Measurements from ENCODE around the gene ZNF865. TPM values are rescaled to one million over a fixed set of nuclear protein-coding genes. Genes with fewer than 3 reads are reported as not detected.

The ZNF865 gene
- total RNA-seq, 3 donors from 2014 or later (not counting 1 experiment from before 2014, with no cell fraction given): 18.5 to 22.1 (median 20.9) TPM

- Mint-ChIP-seq H3K27ac (peak overlapping the region; percentile 61 to 96), H3K9me3 (no peaks in the 10 kb centered on the region), H3K36me3 (no peaks in the 10 kb centered on the region), H3K4me3 (peak overlapping the region; percentile 88), H3K4me1 (peaks cover 39 to 59% of the 10 kb centered on the region in 2 donors), H3K27me3 (ENCODE audit: low read depth in 2 of 2) (no peaks in the 10 kb centered on the region)
- TF ChIP-seq, protein P1, sequence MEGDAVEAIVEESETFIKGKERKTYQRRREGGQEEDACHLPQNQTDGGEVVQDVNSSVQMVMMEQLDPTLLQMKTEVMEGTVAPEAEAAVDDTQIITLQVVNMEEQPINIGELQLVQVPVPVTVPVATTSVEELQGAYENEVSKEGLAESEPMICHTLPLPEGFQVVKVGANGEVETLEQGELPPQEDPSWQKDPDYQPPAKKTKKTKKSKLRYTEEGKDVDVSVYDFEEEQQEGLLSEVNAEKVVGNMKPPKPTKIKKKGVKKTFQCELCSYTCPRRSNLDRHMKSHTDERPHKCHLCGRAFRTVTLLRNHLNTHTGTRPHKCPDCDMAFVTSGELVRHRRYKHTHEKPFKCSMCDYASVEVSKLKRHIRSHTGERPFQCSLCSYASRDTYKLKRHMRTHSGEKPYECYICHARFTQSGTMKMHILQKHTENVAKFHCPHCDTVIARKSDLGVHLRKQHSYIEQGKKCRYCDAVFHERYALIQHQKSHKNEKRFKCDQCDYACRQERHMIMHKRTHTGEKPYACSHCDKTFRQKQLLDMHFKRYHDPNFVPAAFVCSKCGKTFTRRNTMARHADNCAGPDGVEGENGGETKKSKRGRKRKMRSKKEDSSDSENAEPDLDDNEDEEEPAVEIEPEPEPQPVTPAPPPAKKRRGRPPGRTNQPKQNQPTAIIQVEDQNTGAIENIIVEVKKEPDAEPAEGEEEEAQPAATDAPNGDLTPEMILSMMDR (IDR thresholded peaks at IDR 0.05): no peak
- H3K4me3 ChIP-seq (ENCODE audit: low read length): peak overlapping the region; percentile 60
- no peaks in the 10 kb centered on the region for H3K27me3 ChIP-seq (ENCODE audit: control insufficient read depth, insufficient read depth, low read length)
- intact Hi-C loops (cut with micrococcal nuclease): loop anchor here (2.0 to 5.0 kb wide), 2 partner anchors 34 to 61 kb away; partner anchors contain the start of genes ZNF579 and ZNF865
- DNase-seq (peak in 1 of 2 donors; percentile 68), ATAC-seq (no peak)
- no peaks in the 10 kb centered on the region for H3K9me3 ChIP-seq (ENCODE audit: control insufficient read depth, insufficient read depth, low read length)
- peaks cover 62% of the 10 kb centered on the region for H3K4me1 ChIP-seq (ENCODE audit: control insufficient read depth, insufficient read depth, low read length)
- peaks cover 13% of the 10 kb centered on the region for H3K36me3 ChIP-seq (ENCODE audit: control insufficient read depth, insufficient read depth, low read length)
- H3K27ac ChIP-seq (ENCODE audit: low read length): peak overlapping the region; percentile 68
- WGBS (ENCODE audit: insufficient coverage): under 1% methylated on average over 25 of the region's 25 CpGs
Measured at GRCh38 chr19:55641426-55642152, 36.1 kb downstream of the ZNF865 start.

- WGBS (ENCODE audit: insufficient coverage): 1% methylated on average over 65 of the region's 65 CpGs
- Histone ChIP-seq H3K9me3 (ENCODE audit: control insufficient read depth, insufficient read depth, low read length) (no peaks in the 10 kb centered on the region), H3K27me3 (ENCODE audit: control insufficient read depth, insufficient read depth, low read length) (no peaks in the 10 kb centered on the region), H3K4me3 (ENCODE audit: low read length) (peak overlapping the region; percentile 63), H3K27ac (ENCODE audit: low read length) (peak overlapping the region; percentile 68), H3K4me1 (ENCODE audit: control insufficient read depth, insufficient read depth, low read length) (peaks cover 63% of the 10 kb centered on the region), H3K36me3 (ENCODE audit: control insufficient read depth, insufficient read depth, low read length) (peaks cover 13% of the 10 kb centered on the region)
- TF ChIP-seq, protein P1 (IDR thresholded peaks at IDR 0.05): no peak
- ATAC-seq (no peak), DNase-seq (peak in 1 of 2 donors; percentile 57)
- Mint-ChIP-seq H3K27ac (peak overlapping the region; percentile 80 to 96), H3K36me3 (no peaks in the 10 kb centered on the region), H3K9me3 (no peaks in the 10 kb centered on the region), H3K4me1 (peaks cover 36 to 54% of the 10 kb centered on the region in 2 donors), H3K4me3 (peak overlapping the region; percentile 96), H3K27me3 (ENCODE audit: low read depth in 2 of 2) (no peaks in the 10 kb centered on the region)
- intact Hi-C loops (cut with micrococcal nuclease): loop anchor here (2.0 to 5.0 kb wide), 2 partner anchors 35 to 62 kb away; partner anchors contain the start of genes ZNF579 and ZNF865
Measured at GRCh38 chr19:55642153-55643002, 36.9 kb downstream of the ZNF865 start.

GRCh38 chr19:55643003-55643886, 37.8 kb downstream of the ZNF865 start, which contains the start of gene ZNF581:
Gene ZNF581 (plus strand): TSS chr19:55643649. CDS start chr19:55644572, 923 bp downstream.
- intact Hi-C loops (cut with micrococcal nuclease): loop anchor here (2.0 to 5.0 kb wide), 2 partner anchors 36 to 62 kb away; partner anchors contain the start of genes ZNF579 and ZNF865
- no peaks in the 10 kb centered on the region for H3K9me3 Mint-ChIP-seq
- no peaks in the 10 kb centered on the region for H3K27me3 Mint-ChIP-seq (ENCODE audit: low read depth in 2 of 2)
- H3K36me3 Mint-ChIP-seq: no peaks in the 10 kb centered on the region
- peak within 1 kb of the TSS; percentile 96 for H3K4me3 Mint-ChIP-seq
- no peaks in the 10 kb centered on the region for H3K27me3 ChIP-seq (ENCODE audit: control insufficient read depth, insufficient read depth, low read length)
- peaks cover 33 to 51% of the 10 kb centered on the region in 2 donors for H3K4me1 Mint-ChIP-seq
- peak; percentile 65 to 81 (median 66) for ATAC-seq
- H3K9me3 ChIP-seq (ENCODE audit: control insufficient read depth, insufficient read depth, low read length): no peaks in the 10 kb centered on the region
- H3K4me3 ChIP-seq (ENCODE audit: low read length): peak within 1 kb of the TSS; percentile 63
- H3K4me1 ChIP-seq (ENCODE audit: control insufficient read depth, insufficient read depth, low read length): peaks cover 65% of the 10 kb centered on the region
- 2% methylated on average over 46 of the region's 56 CpGs for WGBS (ENCODE audit: insufficient coverage)
- peak within 1 kb of the TSS; percentile 80 to 96 for H3K27ac Mint-ChIP-seq
- TF ChIP-seq, protein P1 (IDR thresholded peaks at IDR 0.05): no peak
- peak within 1 kb of the TSS; percentile 68 for H3K27ac ChIP-seq (ENCODE audit: low read length)
- peak; percentile 73 to 92 for DNase-seq
- H3K36me3 ChIP-seq (ENCODE audit: control insufficient read depth, insufficient read depth, low read length): peaks cover 13% of the 10 kb centered on the region

Data from natural killer cell (primary cell).